ENCODE measurements around the gene FGF6. TPM values are rescaled to one million over a fixed set of nuclear protein-coding genes. Genes with fewer than 3 reads are reported as not detected.

The FGF6 gene
- total RNA-seq, 1 donor from 2014 or later: not detected

GRCh38 chr12:4446335-4446734 is 720 bp upstream of the FGF6 start:
- Histone ChIP-seq H3K4me3 (no peak overlapping the region), H3K36me3 (no peaks in the 10 kb centered on the region), H3K9me3 (no peaks in the 10 kb centered on the region), H3K27me3 (no peaks in the 10 kb centered on the region), H3K27ac (no peak overlapping the region), H3K4me1 (no peaks in the 10 kb centered on the region)
- intact Hi-C loops (cut with DNase I): no loop called here
- TF ChIP-seq CTCF (IDR thresholded peaks at IDR 0.05): no peak
- no peak for DNase-seq (ENCODE audit: low spot score in 2 of 2)

- no peak for DNase-seq (ENCODE audit: low spot score in 2 of 2)
- TF ChIP-seq CTCF (IDR thresholded peaks at IDR 0.05): no peak
- Histone ChIP-seq H3K4me1 (no peaks in the 10 kb centered on the region), H3K9me3 (no peaks in the 10 kb centered on the region), H3K27me3 (no peaks in the 10 kb centered on the region), H3K27ac (no peak overlapping the region), H3K4me3 (no peak overlapping the region), H3K36me3 (no peaks in the 10 kb centered on the region)
- intact Hi-C loops (cut with DNase I): no loop called here
Measured at GRCh38 chr12:4444031-4444430, 1.6 kb downstream of the FGF6 start.

- H3K36me3 ChIP-seq: no peaks in the 10 kb centered on the region
- H3K9me3 ChIP-seq: no peaks in the 10 kb centered on the region
- DNase-seq (ENCODE audit: low spot score in 2 of 2): no peak
- H3K27me3 ChIP-seq: no peaks in the 10 kb centered on the region
- H3K27ac ChIP-seq: no peak overlapping the region
- intact Hi-C loops (cut with DNase I): no loop called here
- no peaks in the 10 kb centered on the region for H3K4me1 ChIP-seq
- H3K4me3 ChIP-seq: no peak overlapping the region
- no peak for TF ChIP-seq CTCF (IDR thresholded peaks at IDR 0.05)
Measured at GRCh38 chr12:4443616-4444015, 2.0 kb downstream of the FGF6 start.

- Histone ChIP-seq H3K9me3 (no peaks in the 10 kb centered on the region), H3K27me3 (no peaks in the 10 kb centered on the region), H3K4me3 (no peak overlapping the region), H3K4me1 (no peaks in the 10 kb centered on the region), H3K27ac (no peak overlapping the region), H3K36me3 (no peaks in the 10 kb centered on the region)
- intact Hi-C loops (cut with DNase I): no loop called here
- no peak for TF ChIP-seq CTCF (IDR thresholded peaks at IDR 0.05)
- DNase-seq (ENCODE audit: low spot score in 2 of 2): no peak
Measured at GRCh38 chr12:4441355-4442335, 4.0 kb downstream of the FGF6 start.

- Histone ChIP-seq H3K9me3 (no peaks in the 10 kb centered on the region), H3K4me1 (no peaks in the 10 kb centered on the region), H3K27ac (no peak overlapping the region), H3K4me3 (no peak overlapping the region), H3K27me3 (no peaks in the 10 kb centered on the region), H3K36me3 (no peaks in the 10 kb centered on the region)
- no peak for DNase-seq (ENCODE audit: low spot score in 2 of 2)
- no peak for TF ChIP-seq CTCF (IDR thresholded peaks at IDR 0.05)
- intact Hi-C loops (cut with DNase I): no loop called here
Measured at GRCh38 chr12:4440187-4440941, 5.3 kb downstream of the FGF6 start.
